Measurements from ENCODE around the gene MIER1.
A peak's percentile ranks its signal among the peaks of the same experiment; 100 is the strongest.

Gene MIER1

GRCh38 chr1:67001682-67002425 is 77.1 kb downstream of the MIER1 start:
- DNase-seq: no peak

- DNase-seq: peak; percentile 90
Measured at GRCh38 chr1:67004176-67004575, 79.4 kb downstream of the MIER1 start.

- peak; percentile 44 for DNase-seq
Measured at GRCh38 chr1:67005068-67005467, 80.3 kb downstream of the MIER1 start.

GRCh38 chr1:67009792-67010191 is 85.0 kb downstream of the MIER1 start:
- DNase-seq: no peak

GRCh38 chr1:67013573-67013972 is 88.8 kb downstream of the MIER1 start:
- no peak for DNase-seq

- no peak for DNase-seq
Measured at GRCh38 chr1:67018574-67018973, 93.8 kb downstream of the MIER1 start.

GRCh38 chr1:67019121-67019520 is 94.3 kb downstream of the MIER1 start:
- DNase-seq: no peak

GRCh38 chr1:67019600-67020136 is 94.9 kb downstream of the MIER1 start:
- DNase-seq: no peak

GRCh38 chr1:67020304-67020703 is 95.5 kb downstream of the MIER1 start:
- no peak for DNase-seq

- no peak for DNase-seq
Measured at GRCh38 chr1:67020765-67021164, 96.0 kb downstream of the MIER1 start.

GRCh38 chr1:67029472-67029871 is 104.7 kb downstream of the MIER1 start:
- DNase-seq: no peak

GRCh38 chr1:67031121-67031858 is 106.5 kb downstream of the MIER1 start:
- DNase-seq: no peak

GRCh38 chr1:67031859-67032247 is 107.1 kb downstream of the MIER1 start:
- DNase-seq: no peak

Measured in NCI-H510A (cell line).